Hematopoietic multipotent progenitor cell treated with erythropoietin and hydrocortisone succinate and interleukin-3 and kit ligand, for 6 days (in vitro differentiated cells): ENCODE measurements around the gene RNF208.

ENCODE experiments used
- DNase-seq: peaks from one replicate; pipeline ENCODE4 v3.0.0-alpha.2; 2015

RNF208 gene

DNA sequence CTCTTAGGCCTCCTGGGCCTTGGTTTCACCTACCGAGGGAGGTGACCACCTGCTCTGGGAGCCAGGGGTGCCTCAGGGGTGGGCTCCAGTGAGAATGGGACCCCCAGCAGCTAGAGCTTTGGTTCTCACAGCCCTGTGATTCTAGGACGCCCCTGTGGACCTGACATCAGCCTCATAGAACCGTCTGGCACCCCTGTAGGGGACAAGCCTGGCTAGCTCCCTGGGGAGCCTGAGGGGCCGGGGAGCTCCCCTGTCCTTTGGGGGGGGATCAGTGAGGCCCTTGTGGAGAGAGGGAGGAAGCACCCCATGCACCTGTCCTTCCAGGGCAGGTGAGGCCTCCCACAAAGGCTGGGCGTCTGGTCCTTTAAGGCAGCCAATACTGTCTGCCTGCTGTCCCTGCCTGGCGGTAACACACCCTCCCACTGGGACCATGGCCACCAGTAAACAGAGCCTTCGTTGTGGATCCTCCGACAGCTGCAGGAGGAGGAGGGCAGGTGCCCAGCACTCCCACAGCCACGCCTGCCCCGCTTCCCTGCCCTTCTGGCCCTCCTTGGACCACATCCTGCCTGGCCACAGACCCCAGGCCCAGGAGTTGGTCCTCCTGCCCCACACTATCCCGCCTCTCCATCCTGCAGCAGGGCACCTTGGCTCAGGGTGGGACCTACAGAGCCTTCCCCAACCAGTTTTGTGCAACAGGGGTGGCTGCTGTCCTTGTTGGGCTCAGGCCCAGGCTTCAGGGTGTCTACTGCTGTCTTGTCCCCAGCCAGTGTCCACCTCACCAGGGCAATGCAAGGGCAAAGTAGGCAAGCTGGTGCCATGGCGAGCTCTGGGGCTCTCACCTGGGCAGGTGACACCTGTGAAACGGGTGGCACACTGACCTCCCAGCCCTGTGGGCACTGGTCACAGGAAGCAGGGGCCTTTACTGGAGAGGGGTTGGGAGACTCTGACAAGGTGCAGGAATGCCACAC lies 16.0 kb upstream of the RNF208 start:
- DNase-seq, result no peak

DNA sequence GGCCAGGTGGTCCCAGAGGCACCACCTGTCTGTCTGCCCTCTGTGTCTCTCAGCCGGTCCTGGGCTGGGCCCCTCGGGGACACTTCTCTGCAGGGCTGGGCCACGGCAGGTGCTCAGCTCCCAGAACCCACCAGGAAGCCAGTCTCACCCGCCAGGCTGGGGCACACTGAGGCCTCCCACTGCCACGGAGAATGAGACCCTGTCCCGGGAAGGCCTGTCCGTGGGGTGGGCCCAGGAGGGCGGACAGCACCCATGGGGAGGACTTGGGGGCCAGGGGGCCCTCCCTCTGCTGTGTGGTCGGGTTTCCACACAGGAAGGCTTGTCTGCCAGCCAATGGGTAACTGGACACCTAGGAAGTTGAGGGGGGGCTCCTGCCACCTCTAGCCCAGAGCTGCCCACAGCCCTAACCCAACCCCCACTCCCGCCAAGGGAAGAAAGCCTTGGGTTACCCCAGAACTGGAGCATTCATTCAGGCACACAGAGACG lies 14.9 kb upstream of the RNF208 start:
- no peak for DNase-seq

DNA sequence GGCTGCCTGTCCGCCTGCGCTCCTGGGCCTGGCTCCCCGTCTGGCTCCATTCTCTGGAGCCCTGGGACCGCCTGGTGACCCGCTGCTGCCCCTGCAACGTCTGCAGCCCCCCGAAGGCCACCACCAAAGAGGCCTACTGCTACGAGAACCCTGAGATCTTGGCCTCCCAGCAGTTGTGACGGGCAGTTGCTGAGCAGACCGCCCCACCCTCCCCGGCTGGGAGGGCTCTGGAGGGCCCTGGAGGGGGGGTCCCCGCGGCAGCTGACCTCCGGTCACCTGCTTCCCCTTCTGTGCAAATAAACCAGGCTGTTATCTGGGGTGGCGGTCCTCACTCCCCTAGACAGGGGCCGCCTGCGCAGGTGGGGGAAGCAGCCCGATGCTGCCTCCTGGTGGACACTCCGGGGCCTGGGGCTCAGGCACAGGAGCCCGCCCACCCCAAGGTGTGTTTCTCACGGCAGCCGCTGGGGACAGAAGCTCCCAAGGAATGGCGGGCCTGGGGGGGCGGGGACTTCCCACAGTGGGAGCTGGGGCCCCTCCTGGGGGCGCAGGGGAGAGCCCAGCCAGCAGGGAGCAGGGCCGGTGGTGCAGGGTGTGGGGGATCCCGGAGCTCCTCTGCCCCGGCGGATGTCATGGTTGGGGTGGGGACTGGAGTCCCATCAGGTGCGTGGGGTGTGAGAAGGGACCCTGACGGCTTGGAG lies 14.3 kb upstream of the RNF208 start:
- peak; percentile 94 for DNase-seq

DNA sequence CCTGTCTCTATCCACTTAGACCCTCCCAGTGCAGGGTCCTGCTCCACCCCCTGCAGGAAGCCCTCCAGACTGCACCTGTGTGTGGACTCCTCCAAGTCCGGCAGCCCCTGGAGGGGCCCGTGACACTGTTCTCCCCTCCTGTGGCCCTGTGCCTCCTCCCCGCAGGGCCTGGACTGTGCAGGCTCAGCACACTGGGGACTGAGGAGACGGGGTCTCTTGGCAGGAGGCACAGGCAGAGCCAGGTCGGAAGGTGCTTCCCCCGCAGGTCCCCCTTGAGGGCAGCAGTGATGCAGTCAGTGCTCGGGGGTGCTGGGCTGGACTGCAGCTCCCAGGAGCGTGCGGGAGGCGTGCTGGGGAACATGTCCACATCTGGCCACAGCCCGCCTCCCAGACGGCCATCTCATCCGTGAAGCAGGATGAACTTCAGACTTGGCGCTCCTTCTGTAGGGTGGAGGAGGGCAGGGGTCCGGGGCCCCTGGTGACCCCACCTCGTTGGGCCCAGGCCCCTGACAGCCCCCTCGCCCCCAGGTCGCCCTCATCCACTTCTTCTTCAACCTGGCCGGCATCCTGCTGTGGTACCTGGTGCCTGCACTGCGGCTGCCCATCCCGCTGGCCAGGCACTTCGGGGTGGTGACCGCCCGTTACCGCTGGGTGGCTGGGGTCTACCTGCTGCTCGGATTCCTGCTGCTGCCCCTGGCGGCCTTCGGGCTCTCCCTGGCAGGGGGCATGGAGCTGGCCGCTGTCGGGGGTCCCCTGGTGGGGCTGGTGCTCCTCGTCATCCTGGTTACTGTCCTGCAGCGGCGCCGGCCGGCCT lies 13.6 kb upstream of the RNF208 start:
- DNase-seq, result no peak

DNA sequence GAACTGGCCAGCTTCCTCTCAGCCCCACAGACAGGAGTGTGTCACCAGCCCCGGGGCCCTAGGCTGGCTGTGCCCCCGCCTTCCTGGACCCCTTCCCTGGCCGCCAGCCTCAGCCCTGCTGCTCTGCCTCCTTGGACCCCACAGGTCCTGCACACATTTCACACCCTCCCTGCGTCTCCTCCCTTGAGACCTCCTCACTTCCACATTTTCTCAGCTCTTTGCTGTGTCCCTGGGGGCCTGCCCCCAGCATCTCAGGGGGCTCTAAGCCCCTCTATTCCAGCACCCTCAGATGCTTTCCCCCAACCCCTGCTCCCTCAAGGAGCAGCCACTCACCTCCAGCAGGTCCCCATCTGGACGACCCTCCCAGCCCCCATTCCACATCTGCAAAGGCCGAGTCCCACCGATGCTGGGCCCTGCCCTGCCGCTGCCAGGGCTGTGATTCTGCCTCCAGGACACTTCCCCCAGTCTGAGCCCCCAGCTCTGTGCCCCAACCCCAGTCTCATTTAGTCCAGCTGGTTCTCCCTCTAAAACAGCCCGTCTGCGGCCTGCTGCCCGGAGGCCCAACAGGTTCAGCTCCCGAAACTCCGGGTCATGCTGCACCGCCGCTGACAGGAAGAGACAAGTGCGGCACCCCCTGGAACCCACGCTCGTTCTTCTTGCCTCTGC lies 12.9 kb upstream of the RNF208 start:
- no peak for DNase-seq

DNA sequence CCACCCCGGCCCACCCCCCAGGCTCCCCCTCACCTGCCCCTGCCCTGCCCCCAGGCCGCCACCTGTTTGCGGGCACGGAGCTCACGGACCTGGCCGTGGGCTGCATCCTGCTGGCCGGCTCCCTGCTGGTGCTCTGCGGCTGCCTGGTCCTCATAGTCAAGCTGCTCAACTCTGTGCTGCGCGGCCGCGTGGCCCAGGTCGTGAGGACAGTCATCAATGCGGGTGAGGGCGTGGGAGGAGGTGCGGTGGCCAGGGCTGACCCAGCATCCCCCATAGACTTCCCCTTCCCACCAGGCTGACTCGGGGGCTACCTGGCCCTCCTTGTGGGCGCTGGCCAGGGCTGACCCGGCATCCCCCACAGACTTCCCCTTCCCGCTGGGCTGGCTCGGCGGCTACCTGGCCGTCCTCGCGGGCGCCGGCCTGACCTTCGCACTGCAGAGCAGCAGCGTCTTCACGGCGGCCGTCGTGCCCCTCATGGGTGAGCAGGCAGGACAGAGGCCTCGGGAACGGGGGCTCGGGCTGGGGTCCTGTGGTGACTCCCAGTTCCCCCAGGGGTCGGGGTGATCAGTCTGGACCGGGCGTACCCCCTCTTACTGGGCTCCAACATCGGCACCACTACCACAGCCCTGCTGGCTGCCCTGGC lies 12.1 kb upstream of the RNF208 start:
- DNase-seq, result no peak

DNA sequence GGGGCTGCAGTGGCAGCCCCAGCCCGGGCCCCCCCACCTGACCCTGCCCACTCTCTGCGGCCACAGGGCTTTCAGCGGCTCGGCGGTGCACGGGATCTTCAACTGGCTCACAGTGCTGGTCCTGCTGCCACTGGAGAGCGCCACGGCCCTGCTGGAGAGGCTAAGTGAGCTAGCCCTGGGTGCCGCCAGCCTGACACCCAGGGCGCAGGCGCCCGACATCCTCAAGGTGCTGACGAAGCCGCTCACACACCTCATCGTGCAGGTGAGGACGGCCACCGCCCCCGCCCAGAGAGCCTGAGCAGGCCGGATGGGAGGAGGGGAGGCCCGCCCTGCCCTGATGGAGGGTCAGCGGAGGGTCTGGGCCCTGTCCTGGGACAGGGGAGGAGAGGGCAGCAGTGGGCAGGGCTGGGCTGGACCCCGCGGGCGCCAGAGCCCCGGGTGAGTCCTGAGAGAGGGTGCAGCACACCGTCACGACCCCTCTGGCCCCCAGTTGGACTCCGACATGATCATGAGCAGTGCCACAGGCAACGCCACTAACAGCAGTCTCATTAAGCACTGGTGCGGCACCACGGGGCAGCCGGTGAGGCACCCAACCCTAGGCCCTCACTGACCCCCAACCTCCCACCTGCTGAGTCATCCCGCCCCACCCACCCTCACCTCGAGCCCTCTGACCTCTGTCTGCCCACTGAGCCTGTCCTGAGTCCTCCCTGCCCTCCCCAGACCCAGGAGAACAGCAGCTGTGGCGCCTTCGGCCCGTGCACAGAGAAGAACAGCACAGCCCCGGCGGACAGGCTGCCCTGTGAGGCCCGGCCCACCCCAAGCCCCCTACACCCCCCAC lies 11.3 kb upstream of the RNF208 start:
- DNase-seq, result no peak

DNA sequence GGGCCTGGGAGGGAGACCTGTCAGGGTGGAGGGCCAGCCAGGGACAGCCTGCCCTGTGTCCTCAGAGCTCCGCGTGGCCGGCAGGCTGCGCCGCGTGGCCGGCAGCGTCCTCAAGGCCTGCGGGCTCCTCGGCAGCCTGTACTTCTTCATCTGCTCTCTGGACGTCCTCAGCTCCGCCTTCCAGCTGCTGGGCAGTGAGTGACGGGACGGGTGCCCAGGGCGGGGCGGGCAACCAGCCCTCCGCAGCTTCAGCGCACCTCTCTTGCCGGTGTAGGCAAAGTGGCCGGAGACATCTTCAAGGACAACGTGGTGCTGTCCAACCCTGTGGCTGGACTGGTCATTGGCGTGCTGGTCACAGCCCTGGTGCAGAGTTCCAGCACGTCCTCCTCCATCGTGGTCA lies 10.5 kb upstream of the RNF208 start:
- DNase-seq, result no peak

DNA sequence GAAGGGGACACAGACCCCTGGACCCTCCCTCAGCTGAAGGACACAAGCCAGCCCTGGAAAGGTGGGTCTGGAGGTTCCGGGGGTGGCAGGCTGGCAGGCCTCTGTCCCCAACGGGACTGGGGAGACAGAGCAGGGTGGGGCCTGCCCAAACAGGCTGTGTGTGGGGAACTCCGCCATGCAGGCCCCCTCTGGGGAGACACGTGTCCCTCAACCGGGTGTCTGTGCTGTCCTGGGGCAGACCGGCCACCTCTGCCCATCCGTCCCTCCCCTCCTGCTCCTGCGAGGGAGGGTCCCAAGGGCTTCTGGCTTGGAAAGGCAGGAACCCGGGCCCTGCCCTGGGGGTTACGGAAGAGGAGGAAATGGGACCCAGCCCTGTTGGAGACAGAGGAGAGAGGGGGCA lies 10.1 kb upstream of the RNF208 start:
- no peak for DNase-seq

DNA sequence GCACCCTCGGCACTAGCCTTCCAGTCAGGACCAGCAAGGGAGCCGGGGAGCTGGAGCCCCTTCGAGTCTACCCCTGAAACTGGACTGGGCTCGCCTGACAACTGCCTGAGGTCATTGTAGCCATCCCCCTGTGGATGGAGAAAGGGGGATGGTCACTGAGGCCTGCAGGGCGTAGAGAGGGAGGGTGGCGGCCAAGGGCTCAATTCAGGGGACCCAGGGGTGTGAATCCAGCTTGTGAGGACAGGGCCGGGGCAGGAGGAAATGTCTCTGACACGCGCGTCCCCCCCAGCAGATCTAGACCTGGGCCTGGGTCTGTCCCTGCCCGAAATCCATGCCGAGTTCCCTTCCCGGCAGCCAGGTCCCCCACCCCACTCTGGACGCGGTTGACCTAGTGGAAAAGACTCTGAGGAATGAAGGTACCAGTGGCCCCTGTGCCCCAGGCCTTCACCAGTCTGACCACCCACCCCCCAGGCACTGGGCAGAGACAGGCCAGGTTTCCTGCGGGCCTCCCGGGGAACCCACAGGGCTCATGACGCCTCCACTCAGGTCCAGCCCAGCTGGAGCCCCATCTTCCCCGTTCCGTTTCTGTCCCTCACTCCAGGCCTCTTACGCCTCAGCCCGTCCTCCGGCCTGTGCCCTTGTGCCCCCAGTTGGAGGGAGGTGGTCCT lies 9.5 kb upstream of the RNF208 start:
- no peak for DNase-seq

DNA sequence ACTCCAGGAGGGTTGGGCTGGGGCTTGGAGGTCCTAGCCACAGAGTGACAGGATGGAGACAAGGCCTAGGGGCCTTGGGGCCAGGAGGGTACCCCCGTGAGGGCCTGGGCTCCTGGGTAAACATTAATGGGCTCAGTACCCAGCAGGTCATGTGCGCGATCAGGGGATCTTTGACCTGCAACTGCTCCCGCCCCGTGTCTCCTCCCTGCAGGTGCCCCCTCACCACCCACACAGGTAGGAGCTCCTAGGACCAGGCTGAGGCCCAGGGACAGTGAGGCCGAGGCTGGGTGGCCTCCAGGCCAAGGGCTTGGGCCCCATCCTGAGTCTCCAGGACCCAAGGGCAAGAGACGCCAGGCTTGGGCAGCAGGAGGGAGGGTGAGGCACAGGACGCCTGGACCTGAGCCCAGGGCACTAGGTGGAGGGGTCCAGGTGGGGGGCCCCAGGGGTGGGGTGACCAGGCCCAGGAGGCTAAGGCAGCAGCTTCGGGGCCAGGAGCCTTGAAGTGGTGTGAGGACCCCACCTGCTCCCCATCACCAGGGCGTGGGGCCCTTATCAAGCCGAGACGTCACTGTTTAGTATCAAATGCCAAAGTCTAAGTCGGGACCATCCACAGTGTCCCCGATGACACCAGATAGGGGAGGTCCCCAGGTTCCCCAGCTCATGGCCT lies 8.8 kb upstream of the RNF208 start, which contains the start of gene SLC34A3:
TSS of gene SLC34A3 (plus strand) at position 197 of the 667 bp plus-strand sequence. CDS start 802 bp downstream, outside the sequence.
- no peak for DNase-seq

DNA sequence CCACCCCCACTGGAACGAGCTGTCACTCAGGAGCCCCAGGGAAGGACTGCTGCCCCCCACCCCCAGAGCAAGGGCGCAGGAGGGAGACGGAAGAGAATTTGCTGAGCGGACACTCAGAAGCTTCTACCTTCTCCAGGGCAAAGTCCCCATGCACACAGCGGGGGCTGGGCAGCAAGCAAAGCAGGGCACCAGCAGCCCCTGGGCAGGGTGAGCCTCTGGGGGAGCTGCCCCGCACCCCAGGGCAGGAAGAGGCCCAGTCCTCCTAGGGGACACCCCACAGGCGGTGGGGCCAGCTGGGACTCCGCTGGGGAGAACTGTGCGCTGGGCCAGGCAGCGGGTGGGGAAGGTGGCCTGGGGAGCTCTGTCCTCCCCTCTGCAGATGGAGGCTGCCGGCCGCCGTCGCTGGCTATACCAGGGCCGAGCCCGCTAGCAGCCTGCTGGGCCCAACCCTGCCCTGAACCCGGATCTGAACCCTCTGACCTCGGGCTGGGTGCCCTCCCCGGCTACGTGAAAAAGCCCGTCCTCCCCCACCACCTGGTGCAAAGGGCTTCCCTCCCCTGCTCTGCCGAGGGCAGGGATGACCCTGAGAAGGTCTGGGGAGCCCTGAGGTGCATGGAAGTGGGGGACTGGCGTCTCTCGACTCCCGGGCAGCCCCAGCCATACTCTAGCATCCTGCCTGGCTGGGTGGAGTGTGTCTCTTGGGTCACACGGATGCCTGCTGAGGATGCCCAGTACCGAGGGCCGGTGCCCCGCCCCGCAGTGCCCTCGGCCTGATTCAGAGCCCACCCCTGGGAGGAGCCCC lies 8.1 kb upstream of the RNF208 start:
- DNase-seq, result no peak

DNA sequence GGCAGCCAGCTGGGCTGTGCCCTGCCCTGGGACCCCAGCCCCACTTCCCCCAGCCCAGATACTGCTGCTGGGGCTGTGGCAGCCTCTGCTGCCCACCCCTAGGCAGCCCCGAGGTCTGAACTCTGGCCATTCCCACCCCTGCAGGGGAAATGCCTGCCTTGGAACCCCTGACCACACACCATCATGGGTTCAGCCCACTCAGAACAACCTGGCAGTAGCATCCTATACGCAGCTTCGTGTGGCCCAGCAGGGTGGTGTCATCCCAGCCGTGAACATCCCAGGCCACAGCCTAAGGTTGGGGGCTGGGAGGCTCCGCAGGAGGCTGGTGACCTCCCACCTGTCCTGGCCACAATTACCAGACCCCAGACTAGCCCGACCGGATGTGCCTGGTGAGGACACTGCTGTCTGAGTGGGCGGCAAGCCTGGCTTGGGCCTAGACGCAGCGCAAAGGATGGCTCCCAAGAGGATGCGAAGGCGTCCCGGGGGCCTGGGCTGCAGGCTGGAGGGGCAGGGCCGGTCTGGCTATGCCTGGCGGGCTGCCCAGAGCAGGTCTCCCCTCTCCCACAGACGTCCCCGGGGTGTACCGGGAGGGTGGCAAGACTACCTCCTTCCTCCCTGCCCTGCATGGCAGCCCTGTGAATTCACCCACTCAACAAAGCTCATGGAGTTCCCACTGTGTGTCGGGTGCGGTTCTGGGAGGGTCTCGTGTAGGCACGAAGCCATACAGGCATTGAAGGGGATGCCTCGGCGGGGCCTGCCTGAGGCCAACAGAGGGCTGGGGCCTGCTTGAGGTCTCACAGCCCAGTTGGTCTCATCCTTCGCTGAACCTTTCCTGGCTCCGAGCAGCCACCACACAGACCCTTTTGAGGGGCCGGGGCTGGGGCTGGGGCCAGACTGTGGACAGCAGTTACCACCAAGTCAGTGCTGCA lies 7.2 kb upstream of the RNF208 start:
- no peak for DNase-seq

DNA sequence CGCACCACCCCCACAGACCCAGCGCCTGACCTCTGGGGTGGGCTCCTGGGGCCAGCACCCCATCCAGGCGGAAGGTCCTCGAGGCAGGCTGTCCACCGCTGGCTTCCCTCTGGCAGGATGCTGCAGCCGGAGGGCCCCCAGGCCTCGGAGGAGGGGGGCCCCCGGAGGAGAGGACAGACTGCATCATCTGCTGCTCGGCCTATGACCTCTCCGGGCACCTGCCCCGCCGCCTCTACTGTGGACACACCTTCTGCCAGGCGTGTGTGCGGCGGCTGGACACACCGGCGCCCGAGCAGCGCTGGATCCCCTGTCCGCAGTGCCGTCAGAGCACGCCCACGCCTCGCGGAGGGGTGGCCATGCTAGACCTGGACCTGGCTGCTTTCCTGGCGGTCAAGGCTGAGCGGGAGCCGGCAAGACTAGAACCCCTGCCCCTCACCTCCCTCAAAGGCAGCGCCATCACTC lies 6.5 kb upstream of the RNF208 start:
- no peak for DNase-seq

DNA sequence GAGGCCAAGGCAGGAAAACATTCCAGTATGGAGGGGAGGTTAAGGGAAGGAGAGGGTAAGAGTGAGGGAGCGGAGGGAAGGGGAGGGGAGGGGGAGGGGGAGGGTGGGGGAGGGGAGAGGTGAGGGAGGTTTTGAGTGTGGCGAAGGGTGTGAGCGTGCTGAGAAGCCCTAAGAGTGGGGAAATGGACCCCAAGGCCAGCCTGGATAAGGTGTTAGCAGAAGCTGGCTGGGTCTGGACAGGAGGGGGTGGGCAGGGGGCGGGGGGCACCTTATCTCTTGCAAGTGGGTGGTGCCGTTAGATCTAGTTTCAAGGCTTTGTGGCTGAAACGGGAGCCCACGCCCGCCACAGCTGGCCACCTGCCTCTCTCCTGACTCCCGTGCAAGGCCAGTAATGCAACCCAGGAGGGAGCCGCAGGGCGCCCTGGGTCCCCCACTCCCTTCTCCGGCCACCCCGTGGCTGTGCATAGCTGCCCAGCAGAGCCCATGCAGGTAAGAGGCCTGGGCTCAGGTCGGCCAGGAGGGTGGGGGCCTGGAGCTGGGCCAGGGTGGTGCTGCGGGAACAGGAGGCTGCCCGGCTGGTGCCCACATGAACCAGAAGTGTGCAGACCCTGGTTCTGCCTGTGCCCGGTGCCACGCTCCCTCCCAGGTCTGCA lies 5.9 kb upstream of the RNF208 start:
- DNase-seq, result peak; percentile 35

DNA sequence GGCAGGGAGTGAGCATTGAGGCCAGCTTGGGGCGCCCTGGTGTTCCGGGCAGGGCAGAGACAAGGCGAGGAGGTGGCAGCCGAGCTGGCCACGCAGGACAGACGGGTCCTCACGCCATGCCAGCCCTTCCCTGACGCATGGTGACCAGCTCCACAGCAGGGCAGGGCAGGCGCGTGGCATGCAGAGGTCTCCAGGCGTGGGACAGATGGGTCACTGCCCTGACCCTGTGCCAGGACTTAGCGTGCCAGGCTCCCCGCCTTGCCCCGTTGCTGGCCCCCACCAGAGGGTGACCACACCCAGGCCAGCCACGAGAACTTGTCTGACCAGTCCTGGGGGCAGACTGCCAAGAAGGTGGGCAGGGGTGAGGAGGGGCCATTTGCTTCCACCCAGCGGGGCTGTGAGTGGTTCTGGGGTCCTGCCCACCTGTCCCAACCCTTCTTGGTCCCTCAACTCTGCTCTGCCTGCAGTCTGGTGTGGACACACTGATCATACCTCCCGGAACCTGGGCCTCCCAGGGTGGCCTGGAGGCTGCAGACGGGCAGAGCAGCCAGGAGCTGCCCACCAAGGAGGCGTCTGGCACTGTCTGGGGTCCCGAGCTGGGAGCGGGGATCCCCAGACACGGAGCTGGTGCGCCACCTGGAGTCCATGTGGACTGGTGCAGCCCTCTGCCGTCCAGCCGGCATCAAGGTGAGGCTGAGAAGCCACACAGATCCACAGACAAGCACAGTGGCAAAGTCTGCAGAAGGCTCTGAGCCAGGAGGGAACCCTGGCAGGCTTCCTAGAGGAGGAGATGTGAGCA lies 5.2 kb upstream of the RNF208 start, which contains the start of gene RNF224:
TSS of gene RNF224 (plus strand) at position 449 of the 799 bp plus-strand sequence. CDS start 834 bp downstream, outside the sequence.
- peak; percentile 93 for DNase-seq
